NCI-H1436 (cell line): ENCODE measurements around the gene TYW1.
"Not testable (repeated sequence)": the region's sequence is repeated elsewhere in the genome, so short reads cannot be mapped to it uniquely, and the experiment has no call there.

Experiments
- DNase-seq: peaks from one replicate; lab custom pipeline; 2025; lab: John Stamatoyannopoulos, UW

The TYW1 gene

DNA sequence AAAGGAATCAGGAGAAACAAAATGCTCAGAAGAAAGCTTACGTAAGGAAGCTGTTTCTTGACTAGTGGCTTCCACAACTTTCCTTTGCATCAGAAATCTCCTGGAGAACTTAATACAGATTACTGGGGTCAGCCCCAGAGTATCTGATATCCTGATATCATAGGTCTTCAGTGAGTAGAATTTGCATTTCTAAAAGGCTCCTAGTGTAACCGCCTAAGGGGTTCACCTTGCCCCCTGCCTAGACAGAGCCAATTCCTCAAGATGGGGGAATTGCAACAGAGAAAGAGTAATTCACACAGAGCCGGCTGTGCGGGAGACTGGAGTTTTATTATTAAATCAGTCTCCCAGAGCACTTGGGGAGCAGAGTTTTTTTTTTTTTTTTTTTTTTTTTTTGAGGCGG is 251.7 kb downstream of the TYW1 start:
- DNase-seq, result not testable (repeated sequence)

GRCh38 chr7:67251986-67252558 is 255.4 kb downstream of the TYW1 start:
- no peak for DNase-seq

DNA sequence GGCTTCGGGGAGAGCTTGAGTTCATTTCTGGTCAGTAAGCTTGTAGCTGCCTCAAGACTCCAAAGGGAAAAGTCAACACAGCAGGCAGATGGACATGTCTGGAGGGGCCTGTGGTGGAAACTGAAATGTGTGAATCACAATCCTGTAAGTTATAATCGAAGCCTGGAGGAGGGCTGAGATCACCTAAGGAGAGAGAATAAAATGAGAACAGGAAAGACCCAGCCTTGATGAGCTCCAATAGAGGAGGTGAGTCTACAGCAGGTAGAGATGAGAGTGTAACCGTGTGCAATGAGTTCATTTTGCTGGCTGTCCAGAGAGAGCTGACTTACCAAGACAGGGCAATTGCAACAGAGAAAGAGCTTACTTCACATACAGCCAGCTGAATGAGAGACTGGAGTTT is 258.4 kb downstream of the TYW1 start:
- DNase-seq, result not testable (repeated sequence)

DNA sequence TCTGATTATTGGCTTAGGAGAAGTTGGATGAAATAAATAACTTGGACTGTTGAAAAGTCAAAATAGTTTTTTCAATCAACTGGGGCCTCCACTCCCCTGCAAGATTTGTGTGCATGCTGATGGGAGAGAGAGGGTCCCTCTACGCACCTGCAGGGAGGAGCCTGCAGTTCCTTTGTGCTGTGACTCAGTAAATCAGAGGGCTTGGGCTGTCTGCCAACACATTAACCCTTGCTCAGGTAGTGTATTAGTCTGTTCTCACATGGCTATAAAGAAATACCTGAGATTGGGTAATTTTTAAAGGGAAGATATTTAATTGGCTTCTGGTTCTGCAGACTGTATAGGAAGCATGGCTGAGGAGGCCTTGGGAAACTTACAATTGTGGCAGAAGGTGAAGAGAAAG is 261.1 kb downstream of the TYW1 start:
- peak; percentile 4 for DNase-seq

GRCh38 chr7:67259363-67259762 is 262.7 kb downstream of the TYW1 start:
- not testable (repeated sequence) for DNase-seq

- DNase-seq, result not testable (repeated sequence)
Observed at GRCh38 chr7:67260166-67260586, 263.5 kb downstream of the TYW1 start.

GRCh38 chr7:67264000-67264399 is 267.4 kb downstream of the TYW1 start:
- DNase-seq, result not testable (repeated sequence)

- not testable (repeated sequence) for DNase-seq
Observed at GRCh38 chr7:67266070-67266469, 269.4 kb downstream of the TYW1 start.

DNA sequence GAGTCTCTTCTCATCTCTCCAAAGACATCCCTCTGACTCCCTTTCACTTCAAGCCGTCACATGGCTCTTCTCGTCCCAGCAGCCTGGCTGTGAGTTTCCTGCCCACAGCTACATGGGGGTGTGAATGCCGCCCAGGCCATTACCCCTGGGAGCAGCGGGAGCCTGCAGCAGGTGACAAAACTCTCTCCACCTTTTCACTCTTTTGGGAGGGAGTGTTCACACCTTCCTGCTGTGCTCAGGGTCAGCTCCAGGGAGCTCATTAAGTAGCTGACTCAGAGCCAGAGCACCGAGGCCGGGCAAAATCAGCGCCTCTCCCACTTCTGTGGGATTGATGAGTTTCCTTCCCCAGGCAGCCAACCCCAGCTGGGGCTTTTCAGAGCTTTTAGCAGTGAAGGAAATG is 271.3 kb downstream of the TYW1 start:
- no peak for DNase-seq

DNA sequence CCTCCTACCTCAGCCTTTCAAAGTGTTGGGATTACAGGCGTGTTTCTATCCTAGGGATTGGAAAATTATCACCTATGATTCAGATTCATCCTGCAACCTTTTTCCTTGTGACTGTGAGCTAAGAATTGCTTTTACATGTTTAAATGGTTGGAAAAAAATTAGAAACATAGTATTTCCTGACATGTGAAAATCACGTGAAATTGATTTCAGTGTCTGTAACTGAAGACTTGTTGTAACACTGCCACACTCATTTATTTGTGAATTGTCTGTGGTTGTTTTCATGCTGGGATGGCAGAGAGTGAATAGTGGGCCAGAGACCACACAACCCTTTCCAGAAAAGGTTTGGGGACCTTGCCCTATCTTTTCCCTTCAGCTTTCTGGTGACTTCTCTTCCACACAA is 273.3 kb downstream of the TYW1 start:
- DNase-seq, result not testable (repeated sequence)
